Stimulated activated CD8-positive, alpha-beta memory T cell treated with anti-CD3 and anti-CD28 coated beads, Interleukin-7, amount 100 ng/mL, for 1 hour (primary cell): ENCODE measurements around the gene ATP1B2.
A peak's percentile ranks its signal among the peaks of the same experiment; 100 is the strongest.

Experiments
- DNase-seq, 2 donors: peaks; one replicate each; pipeline ENCODE4 v3.0.0-alpha.2; 2020; ENCODE audit warnings: low read depth in 2 of 2

Gene ATP1B2

GRCh38 chr17:7685533-7686221 is 35.0 kb downstream of the ATP1B2 start:
- peak; percentile 75 to 80 for DNase-seq

GRCh38 chr17:7686222-7687071 is 35.7 kb downstream of the ATP1B2 start:
- peak; percentile 47 to 56 for DNase-seq

GRCh38 chr17:7687072-7687907 is 36.6 kb downstream of the ATP1B2 start, which contains the start of gene TP53:
Gene TP53, minus strand, starts transcription at chr17:7687490. Its CDS starts 10,896 bp downstream, at chr17:7676594.
- DNase-seq: peak; percentile 71 to 74

- peak; percentile 92 to 93 for DNase-seq
Measured at GRCh38 chr17:7687908-7688807, 37.4 kb downstream of the ATP1B2 start, which contains the start of gene WRAP53. Gene WRAP53, plus strand, starts transcription at chr17:7688477. Its CDS starts 172 bp downstream, at chr17:7688649.

GRCh38 chr17:7688808-7689316 is 38.1 kb downstream of the ATP1B2 start:
- no peak for DNase-seq

GRCh38 chr17:7695586-7695985 is 44.9 kb downstream of the ATP1B2 start:
- DNase-seq: no peak

GRCh38 chr17:7697828-7698588 is 47.3 kb downstream of the ATP1B2 start:
- DNase-seq: no peak

GRCh38 chr17:7700510-7700909 is 49.8 kb downstream of the ATP1B2 start:
- DNase-seq: no peak

- DNase-seq: no peak
Measured at GRCh38 chr17:7701681-7702080, 51.0 kb downstream of the ATP1B2 start.

GRCh38 chr17:7702776-7703175 is 52.0 kb downstream of the ATP1B2 start:
- no peak for DNase-seq

- no peak for DNase-seq
Measured at GRCh38 chr17:7703584-7704479, 53.1 kb downstream of the ATP1B2 start.

- no peak for DNase-seq
Measured at GRCh38 chr17:7704601-7705268, 54.0 kb downstream of the ATP1B2 start, which contains the start of gene EFNB3. Gene EFNB3, plus strand, starts transcription at chr17:7705202. Its CDS starts 397 bp downstream, at chr17:7705599.

- no peak for DNase-seq
Measured at GRCh38 chr17:7705269-7706255, 54.8 kb downstream of the ATP1B2 start.

GRCh38 chr17:7706631-7707354 is 56.1 kb downstream of the ATP1B2 start:
- DNase-seq: no peak
